Dermis blood vessel endothelial cell (primary cell): Measurements from ENCODE around the gene PGLYRP2. TPM values are rescaled to one million over a fixed set of nuclear protein-coding genes. Genes with fewer than 3 reads are reported as not detected.

Experiments used
- DNase-seq: peaks from one replicate; pipeline ENCODE4 v3.0.0; 2010
- total RNA-seq: library from RNA; depleted of rRNA; stranded (reverse); fragments of >200 nt; gene quantifications from 2 replicates; pipeline ENCODE4 v1.2.3, GENCODE V29; 2014

Gene PGLYRP2
- total RNA-seq, 1 donor from 2014 or later = not detected

GRCh38 chr19:15422296-15423075, 56.8 kb downstream of the PGLYRP2 start:
- no peak for DNase-seq

DNA sequence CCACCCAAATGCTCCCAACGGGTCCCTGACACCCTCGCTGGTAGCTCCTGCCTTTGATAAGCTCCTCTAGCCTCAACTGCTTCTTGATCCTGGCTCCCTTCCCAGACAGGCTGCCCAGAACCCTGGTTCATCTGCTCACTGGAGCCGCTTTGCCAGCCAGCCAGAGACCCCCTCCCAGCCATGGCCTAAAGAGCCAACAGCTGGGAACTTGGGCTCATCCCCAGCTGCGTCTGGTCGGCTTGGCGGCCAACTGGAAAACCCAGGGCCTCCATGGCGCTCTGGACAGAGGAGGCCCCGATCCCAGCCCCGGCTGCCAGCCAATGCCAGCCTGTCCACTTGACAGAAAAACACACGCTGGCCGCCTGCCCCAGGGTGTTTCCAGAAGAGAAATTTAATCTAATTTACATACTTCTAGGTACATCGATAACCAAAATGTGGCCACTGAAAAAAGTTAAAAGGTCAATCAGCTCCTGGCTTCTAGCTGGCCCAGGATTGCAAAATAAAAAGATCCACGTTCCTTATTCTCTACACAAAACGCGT, 57.5 kb downstream of the PGLYRP2 start:
- DNase-seq = no peak

- DNase-seq = no peak
These were observed 58.1 kb downstream of the PGLYRP2 start for GRCh38 chr19:15421136-15421695.

DNA sequence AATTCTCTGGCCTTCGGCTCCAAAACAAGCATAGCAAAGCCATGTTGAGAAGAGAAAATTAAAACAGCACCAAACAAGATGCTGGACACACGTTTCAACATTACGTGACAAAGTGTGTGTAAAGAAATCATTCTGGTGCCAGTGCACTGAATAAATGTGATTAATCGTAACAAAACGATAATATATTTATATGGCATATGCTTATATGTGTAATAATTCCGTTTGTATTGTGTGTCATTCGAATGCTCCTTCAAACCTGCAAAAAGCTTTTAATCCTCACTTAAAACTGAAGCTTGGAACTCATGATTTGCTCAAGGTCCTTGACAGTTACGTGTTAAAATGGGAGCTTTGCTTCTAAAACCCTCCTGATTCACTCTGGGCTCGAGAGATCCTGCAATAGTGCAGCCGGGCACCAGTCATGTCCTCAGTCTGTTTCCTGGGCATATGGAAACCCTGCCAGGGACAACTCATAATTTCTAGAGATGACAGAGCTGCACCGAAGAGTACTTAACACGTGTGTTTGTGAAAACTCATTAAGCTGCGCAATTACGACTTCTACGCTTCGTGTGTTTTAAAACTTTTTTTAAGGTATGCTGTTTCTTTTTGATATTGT, 59.8 kb downstream of the PGLYRP2 start:
- DNase-seq = peak; percentile 32

Other genes starting within 250 kb of the PGLYRP2 start
- under 0.01 and 0.09 TPM in 2 replicates for gene EPHX3, start 247.1 kb downstream of the PGLYRP2 start, total RNA-seq
- gene BRD4, start 147.0 kb downstream of the PGLYRP2 start, total RNA-seq = 10.9 and 21.3 TPM in 2 replicates
- 19.9 and 24.2 TPM in 2 replicates for gene AKAP8, start 99.7 kb downstream of the PGLYRP2 start, total RNA-seq
- gene AKAP8L, start 60.5 kb downstream of the PGLYRP2 start, total RNA-seq = 49.0 and 70.8 TPM in 2 replicates
- 9.2 and 14.7 TPM in 2 replicates for gene WIZ, start 29.5 kb downstream of the PGLYRP2 start, total RNA-seq
- 24.0 and 24.8 TPM in 2 replicates for gene RASAL3, start 15.0 kb downstream of the PGLYRP2 start, total RNA-seq
- gene CYP4F22, start 29.0 kb upstream of the PGLYRP2 start, total RNA-seq = not detected in 2 replicates
- not detected in 2 replicates for gene CYP4F8, start 135.7 kb upstream of the PGLYRP2 start, total RNA-seq
- gene CYP4F3, start 161.4 kb upstream of the PGLYRP2 start, total RNA-seq = not detected in 2 replicates
- gene CYP4F12, start 193.6 kb upstream of the PGLYRP2 start, total RNA-seq = not detected in 2 replicates
- gene OR10H2, start 248.5 kb upstream of the PGLYRP2 start, total RNA-seq = not detected in 2 replicates